GM08714 (cell line): ENCODE data around the gene FAM236A.
"Not testable (repeated sequence)": the region's sequence is repeated elsewhere in the genome, so short reads cannot be mapped to it uniquely, and the experiment has no call there.

Source experiments
- H3K4me3 ChIP-seq: fragments of 200-500 bp; sonication (Bioruptor generic); 2 replicates; pipeline ENCODE4 v1.5.1; 2014; ENCODE audit warnings: mild to moderate bottlenecking, low read length, inconsistent platforms

FAM236A gene

DNA sequence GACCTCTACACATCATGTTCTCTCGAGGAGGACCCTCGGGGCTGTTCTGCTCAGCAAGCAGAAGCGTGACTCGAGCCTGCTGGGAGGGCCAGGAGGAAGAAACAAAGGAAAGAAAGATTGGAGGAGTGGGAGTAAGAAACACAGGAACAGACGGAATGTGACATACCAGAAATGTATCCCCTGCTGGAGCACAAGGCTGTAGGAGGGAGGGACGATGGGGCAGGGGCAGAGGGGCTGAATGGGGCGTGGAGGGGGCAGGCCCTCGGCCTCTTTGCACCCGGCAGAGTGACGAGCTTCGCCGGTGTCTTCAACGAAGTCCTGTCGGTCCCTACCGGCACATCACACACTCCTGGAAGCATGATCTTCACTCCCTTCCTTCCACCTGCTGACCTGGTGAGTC, at the start of gene FAM236A:
FAM236A (plus strand) TSS at position 301 of the 400 bp plus-strand sequence; CDS start at position 358, 57 bp downstream.
- H3K4me3 ChIP-seq = not testable (repeated sequence)

DNA sequence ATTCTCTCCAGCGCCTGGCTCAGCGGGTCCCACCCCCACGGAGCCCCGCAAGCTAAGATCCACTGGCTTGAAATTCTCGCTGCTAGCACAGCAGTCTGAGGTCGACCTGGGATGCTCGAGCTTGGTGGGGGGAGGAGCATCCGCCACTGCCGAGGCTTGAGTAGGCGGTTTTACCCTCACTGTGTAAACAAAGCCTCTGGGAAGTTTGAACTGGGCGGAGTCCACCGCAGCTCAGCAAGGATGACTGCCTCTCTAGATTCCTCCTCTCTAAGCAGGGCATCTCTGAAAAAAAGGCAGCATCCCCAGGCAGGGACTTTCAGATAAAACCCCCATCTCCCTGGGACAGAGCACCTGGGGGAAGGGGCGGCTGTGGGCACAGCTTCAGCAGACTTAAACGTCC, 48.3 kb upstream of the FAM236A start:
- H3K4me3 ChIP-seq = not testable (repeated sequence)

DNA sequence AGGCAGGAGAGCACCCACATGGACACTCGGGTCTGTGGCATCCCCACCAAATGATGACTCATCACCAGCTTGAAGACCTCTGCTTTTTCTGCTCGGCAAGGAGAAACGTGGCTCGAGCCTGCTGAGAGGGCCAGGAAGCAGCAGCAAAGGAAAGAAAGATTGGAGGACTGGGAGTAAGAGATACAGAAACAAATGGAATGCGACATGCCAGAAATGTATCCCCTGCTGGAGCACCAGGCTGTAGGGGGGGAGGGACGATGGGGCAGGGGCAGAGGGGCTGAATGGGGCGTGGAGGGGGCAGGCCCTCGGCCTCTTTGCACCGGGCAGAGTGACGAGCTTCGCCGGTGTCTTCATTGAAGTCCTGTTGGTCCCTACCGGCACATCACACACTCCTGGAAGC, 25.7 kb upstream of the FAM236A start, which contains the start of gene FAM236C:
FAM236C (plus strand) TSS at position 301 of the 400 bp plus-strand sequence. CDS start 100 bp downstream, outside the sequence.
- not testable (repeated sequence) for H3K4me3 ChIP-seq

DNA sequence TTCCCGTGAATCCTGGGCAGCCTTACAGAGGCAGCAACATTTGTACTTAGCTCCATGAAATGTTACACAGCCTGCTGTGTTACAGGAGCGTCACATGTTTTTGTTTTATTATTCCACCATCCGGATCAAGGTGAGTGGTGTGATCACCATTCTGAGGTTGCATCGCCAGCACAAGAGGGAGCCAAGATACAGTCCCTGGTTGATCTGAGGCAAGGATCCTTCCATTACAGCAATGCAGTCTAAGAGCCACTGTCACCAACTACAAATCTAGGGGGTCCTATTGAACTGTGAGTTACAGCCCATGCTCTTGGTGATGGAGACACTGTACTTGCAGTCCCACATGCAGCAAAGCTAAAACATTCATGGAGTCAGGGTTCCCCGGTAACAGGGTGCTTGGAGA, 21.9 kb upstream of the FAM236A start:
- H3K4me3 ChIP-seq = not testable (repeated sequence)

DNA sequence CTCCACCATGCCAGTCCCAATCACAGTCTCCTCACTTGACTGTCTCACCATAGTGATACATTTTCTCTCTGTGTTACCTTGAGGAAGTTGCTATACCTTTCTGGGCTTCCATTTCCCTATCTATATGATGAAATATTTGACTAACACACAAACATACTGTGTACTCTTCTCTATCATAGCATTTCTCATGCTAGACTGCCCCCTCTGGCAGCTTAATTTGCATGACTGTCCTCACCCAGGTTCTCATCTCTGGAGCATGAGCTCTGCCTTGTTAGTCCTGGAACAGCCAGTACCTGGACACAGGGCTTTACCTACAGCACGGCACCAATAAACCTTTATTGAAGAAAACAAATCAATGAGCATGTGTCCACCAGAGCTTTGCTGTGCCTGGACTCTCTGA, 5.7 kb upstream of the FAM236A start:
- H3K4me3 ChIP-seq = not testable (repeated sequence)

DNA sequence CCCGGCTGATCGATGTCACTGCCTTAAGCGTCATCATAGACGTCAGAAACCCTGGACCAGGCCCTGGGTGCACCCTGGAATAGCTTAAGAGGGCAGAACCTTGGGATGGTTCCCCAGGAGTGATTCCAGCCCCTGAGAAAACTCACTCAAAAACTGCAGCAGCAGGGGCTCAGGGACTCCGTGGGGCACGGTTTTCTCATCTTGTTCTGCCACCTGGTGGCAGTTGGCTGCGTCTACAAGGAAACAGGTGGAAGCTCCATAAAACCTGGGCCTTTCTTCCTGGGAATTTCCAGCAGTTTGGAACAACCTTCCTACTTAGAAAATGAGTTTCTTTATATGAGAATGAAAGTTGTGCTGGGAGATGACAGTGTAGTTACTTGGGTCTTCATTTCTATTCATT, 1.6 kb upstream of the FAM236A start:
- H3K4me3 ChIP-seq = not testable (repeated sequence)

DNA sequence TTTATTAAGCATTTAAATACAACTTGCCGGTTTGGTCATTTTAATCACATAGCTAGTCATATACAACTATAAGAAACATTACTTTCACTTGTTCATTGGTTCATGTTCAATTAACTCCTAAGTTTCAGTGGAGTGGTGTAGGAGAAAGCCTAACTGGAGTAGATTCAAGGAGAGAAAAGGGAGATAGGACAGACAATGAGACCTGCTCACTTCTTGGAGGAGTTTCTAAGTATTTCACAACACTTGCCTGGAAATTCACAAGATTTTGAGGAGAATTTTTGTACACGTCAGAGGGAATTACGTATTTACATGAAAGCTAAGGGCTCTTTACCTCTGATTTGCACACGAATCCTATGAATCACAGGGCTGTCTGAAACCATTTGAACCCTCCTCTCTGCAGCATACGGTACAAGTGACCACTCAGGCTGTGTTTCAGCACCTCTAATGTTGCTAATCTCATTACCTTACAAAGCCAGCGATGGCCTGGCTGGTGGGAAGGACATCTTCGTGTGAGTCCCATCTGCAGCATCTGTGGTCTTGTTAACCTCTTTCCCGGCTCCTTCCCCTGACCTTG, 1.0 kb upstream of the FAM236A start:
- H3K4me3 ChIP-seq = not testable (repeated sequence)

DNA sequence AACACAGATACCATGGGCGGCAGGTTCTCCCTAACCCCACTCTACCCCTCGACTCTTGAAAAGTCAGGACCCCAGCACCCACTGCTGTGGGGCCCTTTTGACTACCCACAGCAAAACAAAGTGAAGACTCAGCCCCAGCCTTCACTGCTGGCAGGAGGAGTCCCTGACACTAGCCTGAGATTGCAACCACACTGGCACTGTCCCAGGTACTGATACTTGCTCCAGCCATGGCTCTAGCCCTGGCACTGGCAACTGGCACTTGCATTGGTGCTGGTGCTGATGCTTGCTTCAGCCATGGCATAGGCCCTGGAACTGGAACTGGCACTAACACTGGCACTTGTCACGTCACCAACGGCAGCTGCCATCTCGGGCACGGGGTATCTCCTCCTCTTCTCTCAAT, 4.3 kb downstream of the FAM236A start:
- not testable (repeated sequence) for H3K4me3 ChIP-seq

DNA sequence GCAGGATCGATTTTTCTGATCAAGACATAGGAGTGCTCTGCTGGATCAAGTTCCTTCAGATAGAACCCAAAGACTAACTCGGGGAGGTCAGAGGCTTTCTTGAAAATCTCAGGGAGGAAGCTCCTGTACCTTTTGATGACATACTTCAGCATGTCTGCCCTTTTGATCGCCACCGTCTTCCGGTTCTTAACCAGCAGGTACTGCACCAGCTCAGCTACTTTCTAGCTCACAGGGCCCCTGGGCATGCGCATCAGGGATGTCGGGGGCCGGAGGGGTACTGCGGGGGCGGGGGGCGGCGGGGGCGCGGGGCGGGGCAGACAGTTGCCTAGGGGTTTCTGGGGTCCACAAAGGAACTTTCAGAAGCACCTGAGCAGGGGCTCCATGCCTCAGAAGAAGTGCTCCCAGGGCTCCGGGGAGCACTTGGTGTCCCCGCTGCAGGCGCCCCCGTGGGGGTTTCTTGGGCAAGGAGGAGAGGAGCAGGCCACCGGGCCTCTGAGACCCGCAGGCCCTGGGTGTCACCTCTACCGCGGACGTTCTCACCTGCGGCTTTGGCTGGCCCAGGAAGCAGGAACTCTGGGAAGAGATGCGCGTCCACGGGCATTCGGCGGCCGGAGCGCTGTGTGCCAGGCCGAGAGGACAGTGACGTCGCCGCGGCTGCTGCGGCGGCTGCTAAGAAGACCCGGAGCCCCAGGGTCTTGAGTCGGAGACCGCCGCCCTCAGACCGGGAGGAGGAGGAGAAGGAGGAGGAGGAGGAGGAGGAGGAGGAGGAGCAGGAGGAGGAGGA, 5.2 kb downstream of the FAM236A start:
- not testable (repeated sequence) for H3K4me3 ChIP-seq

DNA sequence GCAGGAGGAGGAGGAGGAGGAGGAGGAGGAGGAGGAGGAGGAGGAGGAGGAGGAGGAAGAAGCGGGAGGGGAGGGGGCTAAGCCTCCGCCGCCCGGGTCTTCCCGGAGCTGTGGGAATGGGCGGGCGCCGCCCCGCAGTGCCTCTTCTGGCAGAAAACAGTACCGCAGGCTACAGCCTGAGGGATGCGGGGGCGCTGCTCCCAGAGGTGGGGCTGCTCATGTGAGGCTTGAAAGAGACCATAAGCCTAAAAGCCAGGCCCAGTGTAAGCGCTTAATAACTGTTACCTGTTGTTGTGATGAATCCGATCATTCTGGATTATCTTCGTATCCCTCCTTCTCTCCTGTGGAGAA, 5.8 kb downstream of the FAM236A start, which contains the start of gene DMRTC1:
DMRTC1 (minus strand) TSS at position 19 of the 351 bp plus-strand sequence. CDS start 68,143 bp downstream, outside the sequence.
- not testable (repeated sequence) for H3K4me3 ChIP-seq

DNA sequence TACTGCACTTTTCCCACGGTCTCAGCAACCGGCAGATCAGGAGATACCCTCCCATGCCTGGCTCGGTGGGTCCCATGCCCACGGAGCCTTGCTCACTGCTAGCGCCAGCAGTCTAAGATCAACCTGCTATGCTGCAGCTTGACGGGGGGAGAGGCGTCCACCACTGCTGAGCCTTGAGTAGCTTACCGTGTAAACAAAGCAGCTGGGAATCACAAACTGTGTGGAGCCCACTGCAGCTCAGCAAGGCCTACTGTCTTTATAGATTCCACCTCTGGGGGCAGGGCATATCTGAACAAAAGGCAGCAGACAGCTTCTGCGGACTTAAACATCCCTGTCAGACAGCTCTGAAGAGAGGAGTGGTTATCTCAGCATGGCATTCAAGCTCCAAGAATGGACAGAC, 22.0 kb downstream of the FAM236A start:
- not testable (repeated sequence) for H3K4me3 ChIP-seq

DNA sequence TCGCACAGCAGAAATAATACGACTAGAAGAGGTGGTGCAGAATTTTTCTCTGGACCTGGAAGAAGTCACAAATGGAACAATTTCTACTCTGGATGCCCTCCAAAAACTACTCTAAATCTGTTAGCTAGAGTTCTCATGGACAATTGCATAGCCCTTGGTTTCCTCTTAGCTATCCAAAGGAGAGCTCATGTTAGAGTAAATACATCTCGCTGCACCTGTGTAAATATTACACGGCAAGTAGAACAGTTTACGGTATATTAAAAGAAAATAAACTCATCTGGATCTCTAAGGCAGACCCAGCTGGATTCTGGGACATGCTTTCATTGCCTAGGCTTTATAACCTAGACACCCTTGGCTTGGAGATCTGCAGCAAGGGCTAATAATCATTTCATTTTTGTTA, 33.9 kb downstream of the FAM236A start:
- H3K4me3 ChIP-seq = not testable (repeated sequence)

DNA sequence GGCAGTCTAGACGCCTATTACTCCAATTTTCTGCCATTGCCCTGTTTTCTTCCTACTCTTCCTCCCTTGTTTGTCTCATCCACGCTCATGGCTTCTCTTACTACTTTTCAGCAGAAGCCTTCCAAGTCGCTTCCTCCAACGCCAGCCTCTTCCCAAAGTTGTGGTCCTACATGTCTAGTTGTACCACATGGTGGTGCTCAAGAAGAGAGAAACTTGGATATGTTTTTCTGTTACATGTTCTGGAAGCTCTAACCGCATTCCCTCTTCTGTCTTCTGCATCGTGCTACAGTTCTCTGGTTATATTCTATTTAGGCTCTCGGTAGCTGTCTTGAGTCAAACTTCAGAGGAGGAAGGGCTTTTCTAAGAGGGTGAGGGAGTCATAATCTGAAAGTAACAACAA, 36.9 kb downstream of the FAM236A start:
- H3K4me3 ChIP-seq = not testable (repeated sequence)

DNA sequence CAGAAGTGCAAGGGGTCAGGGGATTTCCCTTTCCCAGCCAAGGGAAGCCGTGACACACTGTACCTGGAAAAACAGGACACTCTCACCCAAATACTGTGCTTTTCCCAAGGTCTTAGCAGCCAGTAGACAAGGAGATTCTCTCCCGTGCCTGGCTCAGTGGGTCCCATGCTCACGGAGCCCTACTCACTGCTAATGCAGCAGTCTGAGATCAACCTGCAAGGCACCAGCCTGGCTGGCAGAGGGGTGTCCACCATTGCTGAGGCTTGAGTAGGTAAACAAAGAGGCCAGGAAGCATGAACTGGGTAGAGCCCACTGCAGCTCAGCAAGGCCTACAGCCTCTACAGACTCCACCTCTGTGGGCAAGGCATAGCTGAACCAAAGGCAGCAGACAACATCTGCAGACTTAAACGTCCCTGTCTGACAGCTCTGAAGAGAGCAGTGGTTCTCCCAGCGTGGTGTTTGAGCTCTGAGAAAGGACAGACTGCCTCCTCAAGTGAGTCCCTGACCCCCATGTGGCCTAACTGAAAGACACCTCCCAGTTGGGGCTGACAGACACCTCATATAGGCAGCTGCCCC, 43.0 kb downstream of the FAM236A start:
- not testable (repeated sequence) for H3K4me3 ChIP-seq
